GM21619 (cell line): ENCODE results near the gene NRCAM.

Source experiments
- ATAC-seq: cut with Tn5 transposase; IDR thresholded peaks from one replicate; pipeline ENCODE4 v1.9.1; 2021; ENCODE audit not compliant: unreplicated experiment

Gene NRCAM

DNA sequence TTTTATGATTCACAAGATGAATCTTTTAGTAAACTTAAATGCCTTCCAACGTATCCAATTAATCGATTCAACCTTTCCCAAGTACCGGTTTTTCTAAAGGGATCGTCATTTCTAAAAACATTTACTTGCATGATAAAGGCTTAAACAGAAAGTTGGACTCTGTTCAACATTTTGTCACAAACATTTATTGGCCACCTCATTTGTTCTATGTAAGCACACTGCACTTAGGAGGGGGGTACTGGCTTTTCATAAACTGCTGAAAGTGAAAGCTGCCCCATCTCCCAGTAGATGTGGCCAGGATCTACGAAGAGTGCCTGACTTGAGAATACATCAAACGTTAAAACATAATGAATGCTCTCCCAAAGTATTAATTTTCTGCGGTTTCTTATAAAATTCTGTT lies 288.8 kb downstream of the NRCAM start:
- ATAC-seq = no peak

DNA sequence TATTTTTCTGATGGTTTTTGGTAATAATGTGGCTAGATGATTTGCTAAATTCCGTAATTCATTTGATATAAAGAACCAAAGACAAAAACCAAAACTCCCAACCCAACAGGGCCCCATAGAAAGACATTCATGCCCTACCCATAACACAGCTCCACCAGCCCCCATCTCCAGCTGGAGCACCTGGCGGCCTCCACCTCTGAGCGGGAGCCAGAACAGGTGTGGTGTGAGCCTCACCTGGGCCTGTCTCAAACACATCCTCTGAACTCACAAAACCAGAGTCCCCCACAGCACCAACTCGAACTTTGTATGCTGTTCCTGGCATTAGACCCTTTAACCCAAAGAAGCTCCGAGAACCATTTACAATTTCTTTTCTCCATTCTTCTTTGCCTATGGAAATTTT lies 289.5 kb downstream of the NRCAM start:
- ATAC-seq = no peak

DNA sequence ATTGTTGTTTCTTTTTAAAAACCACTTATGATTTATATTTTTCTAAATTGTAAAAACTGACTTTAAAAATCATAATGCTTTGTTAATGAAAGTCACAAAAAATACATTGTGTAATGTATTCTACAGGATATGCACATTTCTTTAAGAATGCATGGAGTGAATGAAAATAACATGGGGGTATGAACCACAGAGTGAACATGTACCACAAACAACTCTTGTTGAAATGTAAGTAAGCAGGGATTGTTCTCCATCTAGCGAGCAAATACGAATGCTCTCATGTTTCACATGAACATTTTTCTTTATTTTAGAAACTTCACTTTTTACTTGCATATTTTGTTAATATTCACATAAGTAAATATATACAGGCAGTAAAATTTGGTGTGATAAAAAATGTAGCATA lies 290.5 kb downstream of the NRCAM start:
- no peak for ATAC-seq

DNA sequence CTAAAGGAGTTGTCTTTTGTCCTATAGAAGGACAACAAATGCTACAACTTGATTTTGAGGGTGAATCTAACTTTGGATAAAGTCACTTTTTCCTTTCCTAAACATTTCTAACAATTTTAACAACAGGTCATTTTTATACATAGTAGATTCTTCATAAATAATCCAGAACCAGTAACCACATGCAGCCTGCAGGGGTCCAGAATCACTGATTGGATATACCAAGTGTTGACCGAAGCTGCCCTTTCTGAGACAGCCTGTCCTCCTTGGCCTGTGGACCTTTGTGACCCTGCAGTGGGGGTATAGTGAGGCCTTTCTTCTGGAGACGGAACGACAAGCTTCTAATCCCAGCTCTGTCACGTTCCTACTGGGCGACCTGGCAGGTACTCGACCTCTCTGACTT lies 291.3 kb downstream of the NRCAM start:
- ATAC-seq = no peak

DNA sequence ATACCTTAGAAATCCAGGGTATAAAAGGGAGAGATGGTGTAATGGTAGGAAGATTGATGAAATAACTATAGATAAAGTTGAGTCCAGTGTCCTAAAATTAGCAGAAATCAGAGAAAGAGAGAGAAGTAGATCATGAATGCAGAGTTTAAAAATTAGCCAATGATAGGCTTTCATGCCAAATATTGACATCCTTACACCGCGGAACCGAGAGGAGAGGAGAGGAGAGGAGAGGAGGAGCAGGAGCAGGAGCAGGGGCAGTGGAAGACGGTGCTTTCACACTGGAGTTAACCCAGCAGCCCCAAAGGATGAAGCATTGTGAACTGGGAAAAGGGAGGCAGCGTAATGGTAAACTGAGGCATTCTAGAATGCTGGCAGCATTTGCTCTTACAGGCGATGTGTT lies 291.9 kb downstream of the NRCAM start:
- no peak for ATAC-seq

DNA sequence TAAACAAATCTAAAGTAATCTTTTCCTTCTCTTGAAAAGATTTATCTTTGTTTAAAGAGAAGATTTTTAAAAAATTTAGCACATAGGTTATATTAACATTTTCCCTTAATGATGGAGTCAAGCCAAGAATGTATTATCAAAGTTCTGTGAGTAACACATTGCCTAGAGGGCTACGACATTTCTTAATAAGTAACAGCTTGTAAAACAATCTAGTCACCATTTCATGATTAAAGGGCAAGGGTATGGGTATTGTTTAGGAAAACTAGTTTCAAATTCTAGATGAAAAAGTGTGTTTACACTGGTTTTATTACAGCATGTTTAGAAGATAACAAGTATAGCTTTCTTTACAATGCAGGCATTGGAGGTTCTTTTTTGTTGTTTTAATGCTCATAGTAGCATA lies 297.5 kb downstream of the NRCAM start:
- ATAC-seq = no peak

DNA sequence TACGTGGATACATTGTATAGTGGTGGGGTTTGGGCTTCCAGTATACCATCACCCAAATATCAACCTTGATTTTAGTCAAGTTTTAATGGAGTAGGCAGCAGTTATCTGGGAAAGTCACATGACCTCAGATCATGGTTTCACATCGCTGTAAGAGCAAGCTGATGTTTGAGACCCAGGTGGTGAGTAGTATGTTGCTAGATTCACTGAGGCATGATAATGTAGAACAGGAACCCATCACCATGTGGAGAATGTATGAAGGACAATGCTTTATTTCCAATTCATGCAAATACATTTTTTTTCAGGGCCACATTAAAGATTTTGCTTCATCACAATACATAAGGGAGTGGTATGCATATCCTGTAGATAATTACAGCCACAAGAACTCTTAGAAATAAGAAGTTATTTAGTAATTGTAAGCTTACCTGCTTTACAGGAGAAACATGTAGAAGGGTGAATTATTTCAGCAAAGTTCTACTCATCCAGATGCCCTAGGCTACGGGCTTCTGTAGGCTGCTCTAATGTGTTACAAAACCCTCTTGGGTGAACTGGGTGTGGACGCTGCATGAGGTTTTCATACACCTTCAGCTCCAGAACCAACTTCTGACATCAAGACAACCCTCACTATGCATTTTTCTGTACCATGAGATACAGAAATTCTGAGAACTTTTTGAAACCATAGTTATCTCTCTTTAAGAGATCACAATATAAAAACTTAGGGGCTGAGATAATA lies 298.5 kb downstream of the NRCAM start:
- ATAC-seq = no peak

DNA sequence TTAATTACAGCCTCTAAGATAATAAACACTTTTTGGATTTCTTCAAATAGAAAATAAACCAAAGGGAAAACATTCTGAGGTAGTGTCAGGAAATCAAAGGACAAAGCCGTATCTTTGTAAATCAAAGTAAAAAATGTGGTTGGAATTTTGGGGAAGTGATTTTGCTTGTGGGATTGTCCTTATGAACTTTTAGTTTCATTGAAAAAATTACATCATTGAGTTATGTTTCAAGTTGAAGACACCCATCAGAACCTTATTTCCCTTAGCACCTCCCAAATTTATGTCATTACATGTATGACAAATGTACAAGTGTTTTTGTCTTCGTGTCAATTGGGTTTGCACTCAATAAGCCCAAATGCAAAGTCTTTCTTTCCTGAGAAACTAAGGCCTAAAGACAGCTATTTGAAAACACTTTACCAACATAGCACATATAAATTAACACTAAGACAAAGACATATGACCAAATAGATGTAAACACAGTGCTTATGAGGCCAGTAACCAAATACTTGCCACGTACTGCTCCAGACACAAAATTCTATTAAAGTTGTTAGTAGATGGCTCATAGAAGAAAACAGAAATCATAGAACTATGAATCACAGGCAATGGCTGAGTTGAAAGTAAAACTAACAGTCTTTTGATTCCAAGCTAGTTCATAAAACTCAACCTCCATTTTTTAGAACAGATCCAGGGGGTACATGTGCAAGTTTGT lies 299.2 kb downstream of the NRCAM start:
- no peak for ATAC-seq

DNA sequence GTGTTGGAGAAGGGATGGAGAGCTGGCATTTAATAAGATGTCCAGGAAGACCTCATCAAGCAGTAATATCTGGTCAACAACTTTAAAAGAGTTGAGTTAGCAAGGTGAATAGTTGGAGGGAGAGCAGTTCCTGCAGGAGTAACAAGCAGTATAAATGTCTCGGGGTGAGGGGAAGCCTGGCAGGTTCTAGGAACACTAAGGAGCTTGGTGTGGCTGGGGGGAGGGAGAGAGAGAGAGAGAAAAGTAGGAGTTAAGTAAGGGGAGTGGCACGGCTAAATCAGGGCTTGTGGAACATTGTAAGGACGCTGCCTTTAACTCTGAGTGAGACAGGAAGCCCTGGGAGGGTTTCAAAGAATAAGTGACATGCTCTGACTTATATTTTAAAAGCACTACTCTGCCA lies 304.0 kb downstream of the NRCAM start:
- ATAC-seq = no peak

DNA sequence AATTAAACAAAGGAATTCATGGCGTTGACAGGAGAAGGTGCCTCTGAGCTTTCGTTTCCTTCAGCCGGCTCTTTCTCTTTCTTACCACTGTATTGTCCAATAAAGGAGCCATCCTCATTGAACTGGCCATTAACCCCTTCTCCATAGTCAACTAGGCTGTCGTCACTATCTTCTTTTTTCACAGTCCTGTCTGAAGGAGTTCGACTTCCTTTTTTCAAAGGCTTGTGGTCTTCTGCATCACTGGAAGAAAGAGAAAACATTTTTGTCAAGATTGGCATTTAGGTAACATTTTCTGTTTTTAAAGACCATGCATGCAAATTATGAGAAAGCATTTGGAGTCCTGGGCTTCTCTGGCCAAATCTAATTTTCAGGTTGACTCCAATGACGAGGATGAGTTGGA lies 306.3 kb downstream of the NRCAM start:
- ATAC-seq = no peak

DNA sequence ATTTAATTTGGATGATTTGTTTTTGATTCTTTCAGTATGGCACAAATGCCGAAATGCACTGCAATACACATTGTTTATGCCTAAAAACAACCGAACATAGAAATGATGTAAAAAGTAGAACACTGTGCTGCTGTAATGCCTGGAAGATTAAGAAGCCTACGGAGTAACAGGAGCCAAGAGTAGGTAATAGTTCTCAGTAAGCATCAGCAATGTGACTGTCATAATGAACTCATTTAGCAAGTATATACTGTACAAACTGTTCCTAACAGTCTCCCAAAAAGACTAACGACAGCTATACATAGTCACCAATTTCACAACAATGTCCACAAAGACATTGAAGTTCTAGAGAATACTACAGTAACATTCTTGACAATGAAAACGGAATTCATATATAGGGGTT lies 307.1 kb downstream of the NRCAM start:
- ATAC-seq = no peak

DNA sequence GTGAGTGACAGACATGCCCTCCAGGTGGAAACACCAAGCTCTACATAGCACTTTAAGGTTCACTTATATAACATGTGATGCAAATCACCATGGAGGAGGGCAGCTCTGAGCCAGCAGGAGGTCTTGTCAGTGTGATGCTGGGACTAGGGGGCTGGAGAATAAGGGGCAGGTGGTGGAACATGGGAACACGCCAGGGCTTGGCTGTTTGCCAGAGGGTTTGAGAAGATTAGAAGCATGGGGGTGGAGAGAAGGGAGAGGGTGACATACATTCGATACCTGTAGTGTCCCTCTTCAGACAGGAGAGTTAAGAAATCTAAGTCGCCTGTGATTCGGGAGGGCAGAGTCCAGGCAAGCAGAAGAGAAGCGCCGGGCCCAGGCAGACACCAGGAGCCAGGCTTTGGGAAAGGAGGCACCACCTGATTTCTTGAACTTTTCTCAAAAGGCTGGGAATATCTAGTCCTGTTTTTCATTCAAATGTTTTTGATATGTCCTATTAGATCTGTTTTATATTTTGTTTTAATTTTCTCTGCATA lies 309.1 kb downstream of the NRCAM start:
- ATAC-seq = no peak

DNA sequence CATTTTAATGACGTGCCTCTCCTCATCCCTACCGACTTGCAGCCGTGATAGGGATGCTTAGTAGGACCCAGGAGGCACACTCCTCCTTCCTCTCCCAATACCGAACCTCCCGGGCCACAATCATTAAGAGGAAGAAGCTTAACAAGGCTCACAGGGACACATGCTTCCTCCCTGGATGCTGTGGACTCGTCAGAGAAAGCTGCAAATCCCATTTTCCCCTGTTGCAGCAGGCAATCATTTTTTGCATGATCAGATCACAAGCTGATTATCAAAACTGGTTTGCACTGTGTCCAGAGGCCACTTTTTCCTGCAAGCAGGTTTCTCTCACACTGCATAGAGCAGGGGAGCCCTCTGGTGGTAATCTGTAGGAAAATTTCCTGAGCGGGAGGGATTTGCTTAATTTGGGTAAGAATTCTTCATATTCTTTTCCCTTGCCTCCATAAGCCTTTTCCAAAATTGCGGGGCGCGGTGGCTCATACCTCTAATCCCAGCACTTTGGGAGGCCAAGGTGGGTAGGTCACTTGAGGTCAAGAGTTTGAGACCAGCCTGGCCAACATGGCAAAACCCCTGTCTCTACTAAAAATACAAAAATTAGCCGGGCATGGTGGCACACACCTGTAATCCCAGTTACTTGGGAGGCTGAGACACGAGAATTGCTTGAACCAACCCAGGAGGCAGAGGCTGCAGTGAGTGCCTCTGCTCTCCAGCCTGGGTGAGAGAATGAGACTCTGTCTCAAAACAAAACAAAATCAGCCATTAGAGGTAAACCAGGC lies 310.0 kb downstream of the NRCAM start:
- no peak for ATAC-seq

DNA sequence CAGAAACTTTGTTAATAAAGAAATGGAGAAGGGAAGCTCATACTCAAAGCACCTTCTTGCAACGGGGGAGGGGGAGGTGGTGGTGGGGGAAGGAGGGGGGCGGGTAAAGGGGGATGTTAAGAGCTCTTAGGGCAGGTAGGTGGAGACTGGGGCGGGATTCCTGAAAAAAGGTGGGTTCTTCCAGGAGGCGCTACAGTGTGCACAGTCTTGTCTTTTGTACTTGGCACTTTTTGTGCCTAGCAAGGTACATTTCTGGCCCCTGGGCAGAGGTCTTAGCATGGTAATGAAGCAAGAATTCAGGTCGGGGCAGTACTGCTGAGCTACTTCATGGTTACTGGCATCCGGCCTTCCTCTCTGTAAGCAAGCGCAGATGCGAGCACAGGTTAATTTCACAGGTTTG lies 310.8 kb downstream of the NRCAM start:
- ATAC-seq = no peak

DNA sequence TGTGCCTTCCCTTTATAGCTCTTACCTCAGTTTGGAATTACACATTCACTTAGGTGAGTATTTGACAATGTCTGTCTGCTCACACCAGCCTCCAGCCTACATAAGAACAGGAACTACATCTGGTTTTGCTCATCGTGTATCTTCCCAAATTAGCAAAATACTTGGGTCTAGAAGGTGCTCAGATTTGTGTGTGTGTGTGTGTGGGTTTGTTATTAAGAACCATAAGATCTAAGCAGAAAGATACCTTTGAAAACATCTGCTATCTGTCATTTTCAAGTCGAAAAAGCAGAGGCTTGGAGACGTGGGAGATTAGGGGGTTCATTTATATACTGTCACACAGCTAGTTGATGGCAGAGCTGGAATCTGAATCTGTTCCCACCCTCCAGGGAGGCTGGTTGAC lies 311.3 kb downstream of the NRCAM start:
- ATAC-seq = no peak

DNA sequence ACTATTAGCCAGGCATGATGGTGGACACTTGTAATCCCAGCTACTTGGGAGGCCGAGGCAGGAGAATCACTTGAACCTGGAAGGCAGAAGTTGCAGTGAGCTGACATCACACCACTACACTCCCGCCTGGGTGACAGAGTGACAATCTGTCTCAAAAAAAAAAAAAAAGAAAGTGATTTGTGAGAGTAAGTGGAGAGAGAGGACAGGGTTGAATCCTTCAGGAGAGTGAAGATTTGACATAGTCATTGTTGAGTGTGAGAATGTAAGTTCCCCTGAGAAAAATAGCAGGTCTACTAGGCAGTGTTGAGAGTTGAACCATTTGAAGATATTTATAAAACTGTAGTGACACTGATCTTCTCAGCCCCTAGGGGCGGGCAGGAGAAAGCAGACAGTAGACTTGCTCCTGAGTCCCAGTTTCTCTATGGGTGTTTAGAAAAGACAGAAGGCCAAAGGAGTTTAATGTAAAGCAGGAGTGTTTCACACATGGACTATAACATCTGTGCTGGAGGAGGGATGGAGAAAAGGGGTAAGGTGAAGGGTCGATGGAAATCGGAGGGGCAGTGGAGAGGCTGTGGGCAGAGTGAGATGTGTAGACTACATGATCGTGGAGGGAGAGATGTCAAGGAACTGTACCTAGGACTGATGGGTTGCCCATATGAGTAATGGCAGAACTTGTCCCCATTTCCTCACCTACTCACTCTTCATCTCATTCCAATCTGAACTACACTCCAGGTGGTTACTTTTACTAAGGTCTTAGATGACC lies 312.4 kb downstream of the NRCAM start:
- no peak for ATAC-seq

DNA sequence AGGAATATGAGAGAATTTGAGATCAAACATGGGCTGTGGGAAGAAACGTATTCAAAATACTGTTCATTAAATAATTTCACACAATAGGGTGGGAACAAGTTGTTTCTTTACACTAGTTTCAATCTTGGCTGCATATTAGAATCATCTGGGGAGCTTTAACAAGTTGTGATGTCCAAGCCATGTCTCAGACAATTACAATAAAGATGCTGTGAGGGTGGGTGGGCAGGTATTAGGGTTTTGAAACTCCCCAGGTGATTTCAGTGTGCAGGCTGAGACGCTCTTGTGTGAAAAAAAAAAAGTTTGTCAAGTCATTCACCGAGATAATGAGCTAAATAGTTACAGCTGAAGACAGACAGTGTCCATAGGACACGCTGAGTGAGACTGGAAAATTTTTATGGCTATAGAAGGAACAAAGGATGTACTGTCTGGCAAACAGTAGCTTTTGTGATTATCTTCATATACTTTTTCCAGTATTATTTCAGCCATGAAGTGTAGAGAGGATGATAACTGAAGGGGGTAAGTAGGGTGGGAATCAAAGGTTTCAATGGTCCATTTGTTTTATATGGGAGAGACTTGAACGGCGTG lies 313.5 kb downstream of the NRCAM start:
- ATAC-seq = no peak

DNA sequence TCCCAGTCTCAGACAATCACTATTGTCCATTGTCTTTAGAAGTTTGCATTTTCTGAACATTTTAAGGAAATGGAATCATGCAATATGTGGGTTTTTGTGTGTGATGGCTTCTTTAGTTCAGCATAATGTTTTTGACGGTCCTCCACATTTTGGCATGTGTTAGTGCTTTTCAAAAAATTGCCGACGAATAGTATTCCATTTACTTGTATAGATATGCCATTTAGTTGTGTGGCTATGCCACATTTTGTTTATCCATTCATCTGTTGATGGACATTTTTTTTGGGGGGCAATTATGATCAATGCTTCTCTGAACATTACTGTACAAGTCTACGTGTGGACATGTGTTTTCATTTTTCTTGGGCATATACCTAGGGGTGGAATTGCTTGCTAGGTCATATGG lies 314.1 kb downstream of the NRCAM start:
- ATAC-seq = no peak

DNA sequence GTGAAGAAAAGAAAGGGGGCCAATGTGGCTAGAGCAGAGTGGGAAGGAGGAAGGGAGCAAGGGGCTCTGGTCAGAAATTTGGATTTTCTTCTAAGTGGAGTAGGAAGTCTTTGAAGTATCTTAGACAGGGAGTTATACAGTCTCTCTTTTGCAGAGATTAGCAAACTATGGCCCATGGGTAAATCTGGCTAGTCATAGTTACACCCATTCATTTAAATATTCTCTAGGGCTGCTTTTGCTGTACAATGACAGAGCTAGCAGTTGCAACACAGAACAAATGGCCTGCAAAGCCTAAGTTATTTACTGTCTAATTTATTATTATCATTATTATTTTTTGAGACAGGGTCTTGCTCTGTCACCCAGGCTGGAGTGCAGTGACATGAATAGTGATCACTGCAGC lies 315.6 kb downstream of the NRCAM start:
- ATAC-seq = no peak

DNA sequence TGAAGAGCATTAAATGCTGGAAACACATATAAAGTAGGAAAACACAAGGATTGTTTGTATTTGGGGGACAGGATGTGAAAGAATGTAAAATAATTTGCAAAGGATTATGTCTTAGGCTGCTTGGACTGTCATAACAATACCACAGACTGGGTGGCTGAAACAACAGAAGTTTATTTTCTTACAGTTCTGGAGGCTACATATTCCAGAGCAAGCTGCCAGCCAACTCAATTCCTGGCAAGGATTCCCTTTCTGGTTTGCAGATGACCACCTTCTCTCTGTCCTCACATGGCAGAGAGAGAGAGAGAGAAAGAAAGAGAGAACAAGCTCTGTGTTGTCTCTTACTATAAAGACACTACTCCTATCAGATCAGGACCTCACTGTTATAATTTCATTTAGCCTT lies 317.3 kb downstream of the NRCAM start:
- no peak for ATAC-seq

DNA sequence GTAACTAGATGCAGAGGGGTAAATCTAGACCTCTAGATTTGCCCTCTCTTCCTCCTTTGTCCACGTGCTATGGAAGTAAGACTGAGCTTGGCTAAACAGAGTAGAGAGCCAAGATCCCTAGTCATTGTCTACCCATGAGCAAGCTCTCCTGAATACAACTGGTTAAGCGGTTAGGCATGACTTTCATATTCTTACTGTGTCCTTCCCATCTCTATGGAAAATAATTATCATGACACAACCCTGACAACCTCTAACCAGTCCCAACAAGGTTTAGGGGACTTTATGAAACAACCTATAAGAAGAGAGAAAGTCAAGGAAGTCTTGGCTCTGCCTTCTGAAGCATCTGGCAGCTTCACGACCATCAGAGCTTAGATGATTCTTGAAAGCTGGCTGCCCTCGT lies 318.2 kb downstream of the NRCAM start:
- ATAC-seq = no peak
